SK-N-SH treated with all-trans-retinoic acid at 6 μM for 48 hours (cell line): ENCODE measurements around the gene PITRM1.

Experiments used
- ATAC-seq: fragments of 200-7000 bp; cut with Tn5 transposase; 3 replicates; pipeline ENCODE4 v1.9.1; 2020; ENCODE audit warnings: mild to moderate bottlenecking, moderate library complexity
- ARNTL ChIP-seq: fragments of 450-650 bp; formaldehyde crosslinking; IDR thresholded peaks from 2 replicates; pipeline ENCODE4 v1.5.0; 2020; ENCODE audit warnings: low read depth, mild to moderate bottlenecking, moderate library complexity, borderline replicate concordance
- BACH2 ChIP-seq: fragments of 250-450 bp; sonication (Bioruptor Pico); IDR thresholded peaks from 2 replicates; pipeline ENCODE4 v1.9.0; 2021; ENCODE audit warnings: mild to moderate bottlenecking, borderline replicate concordance
- CREB5 ChIP-seq: fragments of 250-450 bp; sonication (Bioruptor Pico); IDR thresholded peaks from 2 replicates; pipeline ENCODE4 v1.5.1; 2020; ENCODE audit warnings: low read depth, mild to moderate bottlenecking, moderate library complexity
- CSRNP3 ChIP-seq: fragments of 250-450 bp; sonication (Bioruptor Pico); IDR thresholded peaks from 2 replicates; pipeline ENCODE4 v1.5.1; 2021; ENCODE audit warnings: mild to moderate bottlenecking, moderate library complexity
- ESRRG ChIP-seq: fragments of 250-450 bp; sonication (Bioruptor Pico); IDR thresholded peaks from 2 replicates; pipeline ENCODE4 v1.6.1; 2021; ENCODE audit warnings: mild to moderate bottlenecking
- GLIS3 ChIP-seq: fragments of 250-450 bp; sonication (Bioruptor Pico); IDR thresholded peaks from 2 replicates; pipeline ENCODE4 v1.5.0; 2020; ENCODE audit warnings: mild to moderate bottlenecking, moderate library complexity
- ISL1 ChIP-seq: fragments of 250-450 bp; sonication (Bioruptor Pico); IDR thresholded peaks from 2 replicates; pipeline ENCODE4 v2.1.2; 2022; ENCODE audit warnings: mild to moderate bottlenecking, moderate library complexity
- OSR1 ChIP-seq: fragments of 250-450 bp; sonication (Bioruptor Pico); IDR thresholded peaks from 2 replicates; pipeline ENCODE4 v1.8.0; 2022; ENCODE audit warnings: moderate library complexity, mild to moderate bottlenecking, inconsistent platforms
- PATZ1 ChIP-seq: fragments of 250-450 bp; sonication (Bioruptor Pico); IDR thresholded peaks from 2 replicates; pipeline ENCODE4 v1.8.0; 2020; ENCODE audit warnings: mild to moderate bottlenecking, moderate library complexity, borderline replicate concordance
- POU6F1 ChIP-seq: fragments of 250-450 bp; sonication (Bioruptor Pico); IDR thresholded peaks from 2 replicates; pipeline ENCODE4 v1.8.0; 2021; ENCODE audit warnings: low read depth, mild to moderate bottlenecking, moderate library complexity, borderline replicate concordance
- PPARA ChIP-seq: fragments of 250-450 bp; sonication (Bioruptor Pico); IDR thresholded peaks from 2 replicates; pipeline ENCODE4 v1.5.0; 2020; ENCODE audit warnings: mild to moderate bottlenecking, borderline replicate concordance
- RARB ChIP-seq: fragments of 250-450 bp; sonication (Bioruptor Pico); IDR thresholded peaks from 2 replicates; pipeline ENCODE4 v1.8.0; 2021; ENCODE audit warnings: mild to moderate bottlenecking, moderate library complexity
- SNAI2 ChIP-seq: fragments of 250-450 bp; sonication (Bioruptor Pico); IDR thresholded peaks from 2 replicates; pipeline ENCODE4 v1.5.0; 2020; ENCODE audit warnings: mild to moderate bottlenecking, moderate library complexity
- TCF4 ChIP-seq: fragments of 250-450 bp; sonication (Bioruptor Pico); IDR thresholded peaks from 2 replicates; pipeline ENCODE4 v1.8.0; 2021; ENCODE audit warnings: mild to moderate bottlenecking, moderate library complexity, borderline replicate concordance
- TOX ChIP-seq: fragments of 250-450 bp; sonication (Bioruptor Pico); IDR thresholded peaks from 2 replicates; pipeline ENCODE4 v1.8.0; 2021; ENCODE audit warnings: mild to moderate bottlenecking, moderate library complexity, borderline replicate concordance
- TSHZ2 ChIP-seq: fragments of 250-450 bp; sonication (Bioruptor Pico); IDR thresholded peaks from 2 replicates; pipeline ENCODE4 v1.5.0; 2020; ENCODE audit warnings: mild to moderate bottlenecking, moderate library complexity
- ZC3H10 ChIP-seq: fragments of 250-450 bp; sonication (Bioruptor Pico); IDR thresholded peaks from 2 replicates; pipeline ENCODE4 v1.5.1; 2021; ENCODE audit warnings: mild to moderate bottlenecking, moderate library complexity
- ZFP3 ChIP-seq: fragments of 250-450 bp; sonication (Bioruptor Pico); IDR thresholded peaks from 2 replicates; pipeline ENCODE4 v1.5.0; 2020; ENCODE audit warnings: mild to moderate bottlenecking, moderate library complexity
- ZFP30 ChIP-seq: fragments of 450-650 bp; formaldehyde crosslinking; IDR thresholded peaks from 2 replicates; pipeline ENCODE4 v1.5.0; 2022; ENCODE audit warnings: mild to moderate bottlenecking, moderate library complexity
- ZNF565 ChIP-seq: fragments of 450-650 bp; formaldehyde crosslinking; conservative IDR thresholded peaks from 2 replicates; pipeline ENCODE4 v1.5.0; 2020; ENCODE audit warnings: low read depth, mild to moderate bottlenecking, moderate library complexity
- ZNF70 ChIP-seq: fragments of 450-650 bp; formaldehyde crosslinking; IDR thresholded peaks from 2 replicates; pipeline ENCODE4 v1.5.0; 2020; ENCODE audit warnings: mild to moderate bottlenecking, moderate library complexity
- ZNF8 ChIP-seq: fragments of 450-650 bp; formaldehyde crosslinking; IDR thresholded peaks from 2 replicates; pipeline ENCODE4 v1.5.0; 2020; ENCODE audit warnings: mild to moderate bottlenecking, moderate library complexity

Gene PITRM1

GRCh38 chr10:3111621-3112163 is 60.9 kb downstream of the PITRM1 start:
- no peak for TF ChIP-seq ARNTL (CRISPR knock-in tag)
- no peak for TF ChIP-seq ESRRG (CRISPR knock-in tag)
- no peak for TF ChIP-seq ZNF70
- no peak for TF ChIP-seq PPARA (CRISPR knock-in tag)

GRCh38 chr10:3110782-3111620 is 61.6 kb downstream of the PITRM1 start:
- ATAC-seq, result no peak
- TF ChIP-seq BACH2 (CRISPR knock-in tag), result no peak
- no peak for TF ChIP-seq TOX (CRISPR knock-in tag)
- TF ChIP-seq ZC3H10 (CRISPR knock-in tag), result no peak
- TF ChIP-seq RARB (CRISPR knock-in tag), result no peak
- TF ChIP-seq OSR1, result no peak
- no peak for TF ChIP-seq CREB5 (CRISPR knock-in tag)
- TF ChIP-seq TCF4 (CRISPR knock-in tag), result no peak
- no peak for TF ChIP-seq CSRNP3
- no peak for TF ChIP-seq SNAI2 (CRISPR knock-in tag)
- TF ChIP-seq ISL1, result no peak
- TF ChIP-seq ZNF565 (CRISPR knock-in tag), result no peak
- no peak for TF ChIP-seq GLIS3
- TF ChIP-seq ZFP3, result no peak
- no peak for TF ChIP-seq ZNF8
- no peak for TF ChIP-seq PATZ1 (CRISPR knock-in tag)
- no peak for TF ChIP-seq ZFP30 (CRISPR knock-in tag)
- TF ChIP-seq PPARA (CRISPR knock-in tag), result no peak
- TF ChIP-seq TSHZ2 (CRISPR knock-in tag), result no peak
- TF ChIP-seq ZNF70, result no peak
- TF ChIP-seq ESRRG (CRISPR knock-in tag), result no peak

More at GRCh38 chr10:3111621-3112163, 60.9 kb downstream of the PITRM1 start:
- ATAC-seq, result no peak

- no peak for ATAC-seq
- TF ChIP-seq ZNF565 (CRISPR knock-in tag), result no peak
- no peak for TF ChIP-seq CSRNP3
- no peak for TF ChIP-seq POU6F1 (CRISPR knock-in tag)
- no peak for TF ChIP-seq TCF4 (CRISPR knock-in tag)
- TF ChIP-seq PPARA (CRISPR knock-in tag), result no peak
- TF ChIP-seq RARB (CRISPR knock-in tag), result no peak
- TF ChIP-seq CREB5 (CRISPR knock-in tag), result no peak
- TF ChIP-seq PATZ1 (CRISPR knock-in tag), result no peak
- TF ChIP-seq BACH2 (CRISPR knock-in tag), result no peak
- TF ChIP-seq ZC3H10 (CRISPR knock-in tag), result no peak
Measured at GRCh38 chr10:3109633-3110032, 62.9 kb downstream of the PITRM1 start.
